Measurements from ENCODE around the gene OSBPL1A. TPM values are rescaled to one million over a fixed set of nuclear protein-coding genes. Genes with fewer than 3 reads are reported as not detected.

The OSBPL1A gene
- total and polyA plus RNA-seq, 4 donors = 12.6 to 38.8 (median 26.0) TPM

DNA sequence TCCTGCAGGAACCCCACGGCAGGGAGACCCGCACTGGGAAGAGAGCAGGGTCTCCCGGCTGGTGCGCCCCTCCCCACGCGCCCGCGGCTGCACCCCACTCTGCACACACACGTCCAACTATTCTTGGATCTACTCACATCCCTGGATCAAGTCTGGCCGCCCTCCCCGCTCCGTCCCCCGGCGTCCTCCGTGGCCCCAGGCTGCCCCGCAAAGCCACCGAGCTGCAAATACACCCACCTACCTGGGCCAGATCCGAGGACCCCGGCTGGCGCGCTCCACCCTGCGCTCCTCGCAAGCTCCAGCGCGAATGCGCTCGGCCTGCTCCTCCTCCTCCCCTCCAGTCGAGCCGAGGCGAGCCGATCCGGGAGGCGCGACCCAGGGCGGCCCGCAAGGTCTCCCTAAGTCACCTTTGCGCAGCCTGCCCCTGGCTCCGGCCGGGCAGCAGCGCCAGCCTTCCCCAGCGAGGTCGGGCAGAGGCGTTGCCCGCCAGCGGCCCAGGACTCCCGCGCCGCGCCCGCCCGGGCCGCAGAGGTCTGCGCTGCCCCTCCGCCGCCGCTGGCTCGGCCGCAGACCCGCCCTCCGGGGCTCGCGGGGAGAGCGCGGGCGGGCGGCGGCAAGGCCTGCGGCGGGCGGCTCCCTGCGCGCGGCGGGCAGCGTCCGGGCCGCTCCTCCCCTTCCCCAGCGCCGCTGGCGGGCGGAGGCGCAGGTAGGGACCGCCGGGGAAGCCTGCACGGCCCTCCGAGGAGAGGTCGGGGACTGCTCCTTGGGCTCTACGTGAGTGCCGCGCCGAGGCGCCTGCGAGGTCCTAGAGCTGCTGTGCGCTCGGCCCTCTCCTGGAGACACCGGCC lies 126.0 kb downstream of the OSBPL1A start:
- TF ChIP-seq, protein P1, sequence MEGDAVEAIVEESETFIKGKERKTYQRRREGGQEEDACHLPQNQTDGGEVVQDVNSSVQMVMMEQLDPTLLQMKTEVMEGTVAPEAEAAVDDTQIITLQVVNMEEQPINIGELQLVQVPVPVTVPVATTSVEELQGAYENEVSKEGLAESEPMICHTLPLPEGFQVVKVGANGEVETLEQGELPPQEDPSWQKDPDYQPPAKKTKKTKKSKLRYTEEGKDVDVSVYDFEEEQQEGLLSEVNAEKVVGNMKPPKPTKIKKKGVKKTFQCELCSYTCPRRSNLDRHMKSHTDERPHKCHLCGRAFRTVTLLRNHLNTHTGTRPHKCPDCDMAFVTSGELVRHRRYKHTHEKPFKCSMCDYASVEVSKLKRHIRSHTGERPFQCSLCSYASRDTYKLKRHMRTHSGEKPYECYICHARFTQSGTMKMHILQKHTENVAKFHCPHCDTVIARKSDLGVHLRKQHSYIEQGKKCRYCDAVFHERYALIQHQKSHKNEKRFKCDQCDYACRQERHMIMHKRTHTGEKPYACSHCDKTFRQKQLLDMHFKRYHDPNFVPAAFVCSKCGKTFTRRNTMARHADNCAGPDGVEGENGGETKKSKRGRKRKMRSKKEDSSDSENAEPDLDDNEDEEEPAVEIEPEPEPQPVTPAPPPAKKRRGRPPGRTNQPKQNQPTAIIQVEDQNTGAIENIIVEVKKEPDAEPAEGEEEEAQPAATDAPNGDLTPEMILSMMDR (IDR thresholded peaks at IDR 0.05; ENCODE audit: control extremely low read depth, extremely low read depth) = no peak
- peaks cover 0 to 4% (median 0%) of the 10 kb centered on the region in 4 donors for H3K36me3 ChIP-seq (ENCODE audit: control insufficient read depth in 4 of 4, insufficient read depth in 4 of 4, low read length in 4 of 4)
- H3K27me3 ChIP-seq (ENCODE audit: control insufficient read depth in 3 of 3, insufficient read depth in 3 of 3, low read length in 2 of 3) = no peaks in the 10 kb centered on the region
- peaks cover 0 to 23% (median 3%) of the 10 kb centered on the region in 5 donors for H3K4me1 ChIP-seq (ENCODE audit: control insufficient read depth in 5 of 5, insufficient read depth in 5 of 5, low read length in 5 of 5)
- ATAC-seq (ENCODE audit: insufficient read depth, low FRiP score) (peak; percentile 81), DNase-seq (peak; percentile 84 to 87 (median 86))
- H3K9ac ChIP-seq (ENCODE audit: insufficient read depth in 1 of 2, low read length in 2 of 2) = peak overlapping the region; percentile 56 to 96
- 1 to 2% methylated on average over 68 to 96 of the region's 96 CpGs for WGBS, 2 donors
- peak overlapping the region; percentile 54 for H3K4me3 ChIP-seq
- H3K9me3 ChIP-seq (ENCODE audit: control insufficient read depth in 4 of 4, insufficient read depth in 3 of 4, low read length in 3 of 4) = no peaks in the 10 kb centered on the region
- peak overlapping the region; percentile 90 to 97 for H3K27ac ChIP-seq (ENCODE audit: low read depth in 1 of 2, low read length in 1 of 2)

DNA sequence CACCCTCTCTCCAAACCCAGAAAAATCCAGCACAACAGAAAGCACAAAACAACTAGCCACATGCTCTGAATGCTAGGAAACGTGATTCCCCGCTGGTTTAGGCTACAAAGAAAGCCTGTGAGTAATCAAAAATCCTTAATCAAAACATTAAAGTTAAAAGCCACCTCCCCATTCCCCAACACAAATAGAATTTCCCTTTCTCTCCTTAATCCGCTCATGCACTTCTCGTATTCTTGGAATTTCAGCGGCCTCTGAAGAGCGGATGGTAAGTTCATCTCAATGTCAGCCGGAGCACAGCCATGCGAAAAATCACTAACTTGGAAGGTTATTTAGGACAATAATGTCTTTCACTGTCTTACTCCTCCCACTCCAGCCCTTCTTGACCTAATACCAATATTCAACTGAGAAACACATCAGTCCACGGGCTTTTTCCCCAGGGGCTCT lies 126.7 kb downstream of the OSBPL1A start:
- 36 to 64% methylated on average over 9 of the region's 9 CpGs for WGBS, 2 donors
- Histone ChIP-seq H3K36me3 (ENCODE audit: control insufficient read depth in 4 of 4, insufficient read depth in 4 of 4, low read length in 4 of 4) (peaks cover 0 to 5% (median 0%) of the 10 kb centered on the region in 4 donors), H3K27ac (ENCODE audit: low read depth in 1 of 2, low read length in 1 of 2) (peak overlapping the region; percentile 90 to 97)

DNA sequence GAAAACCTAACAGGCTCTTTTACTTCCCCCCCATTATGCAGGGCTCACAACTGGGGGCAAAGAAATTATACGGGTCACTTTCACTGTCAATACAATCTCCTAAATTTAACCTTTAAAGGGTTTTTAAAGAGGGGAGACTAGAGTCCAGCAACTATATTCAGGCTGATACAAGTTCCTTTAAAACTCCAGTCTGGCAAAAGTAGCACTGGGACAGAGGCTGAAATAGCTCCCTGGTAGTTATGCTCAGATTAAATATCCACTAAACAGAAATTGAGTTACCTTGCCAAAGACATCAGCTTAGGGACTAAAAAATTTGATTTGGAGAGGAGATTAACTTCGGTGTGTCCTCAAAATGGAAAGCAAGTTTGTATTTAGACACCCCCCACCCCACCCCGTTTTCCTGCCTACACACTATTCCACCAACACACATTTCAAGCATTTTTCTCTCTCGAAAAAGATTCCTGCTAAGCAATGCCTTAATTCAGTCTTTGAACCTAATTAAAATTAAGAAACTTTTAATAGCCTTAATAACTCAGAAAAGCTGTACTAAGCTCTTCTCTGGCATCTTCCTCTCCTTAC lies 127.2 kb downstream of the OSBPL1A start:
- Histone ChIP-seq H3K36me3 (ENCODE audit: control insufficient read depth in 4 of 4, insufficient read depth in 4 of 4, low read length in 4 of 4) (peaks cover 0 to 10% (median 0%) of the 10 kb centered on the region in 4 donors), H3K27me3 (ENCODE audit: control insufficient read depth in 3 of 3, insufficient read depth in 3 of 3, low read length in 2 of 3) (no peaks in the 10 kb centered on the region), H3K4me1 (ENCODE audit: control insufficient read depth in 5 of 5, insufficient read depth in 5 of 5, low read length in 5 of 5) (peaks cover 0 to 23% (median 3%) of the 10 kb centered on the region in 5 donors), H3K9ac (ENCODE audit: insufficient read depth in 1 of 2, low read length in 2 of 2) (peak overlapping the region; percentile 36 to 56), H3K4me3 (no peak overlapping the region), H3K27ac (ENCODE audit: low read depth in 1 of 2, low read length in 1 of 2) (peak overlapping the region; percentile 35 to 97), H3K9me3 (ENCODE audit: control insufficient read depth in 4 of 4, insufficient read depth in 3 of 4, low read length in 3 of 4) (no peaks in the 10 kb centered on the region)
- DNase-seq (peak in 2 of 3 donors; percentile 16 to 24), ATAC-seq (ENCODE audit: insufficient read depth, low FRiP score) (no peak)
- TF ChIP-seq, protein P1 (IDR thresholded peaks at IDR 0.05; ENCODE audit: control extremely low read depth, extremely low read depth) = no peak
- 51 to 79% methylated on average over 4 of the region's 4 CpGs for WGBS, 2 donors

More for the DNA sequence above, 126.7 kb downstream of the OSBPL1A start:
- DNase-seq = peak in 2 of 3 donors; percentile 50 to 64
- H3K4me3 ChIP-seq = peak overlapping the region; percentile 54
- H3K9me3 ChIP-seq (ENCODE audit: control insufficient read depth in 4 of 4, insufficient read depth in 3 of 4, low read length in 3 of 4) = no peaks in the 10 kb centered on the region
- no peaks in the 10 kb centered on the region for H3K27me3 ChIP-seq (ENCODE audit: control insufficient read depth in 3 of 3, insufficient read depth in 3 of 3, low read length in 2 of 3)
- peak overlapping the region; percentile 36 to 56 for H3K9ac ChIP-seq (ENCODE audit: insufficient read depth in 1 of 2, low read length in 2 of 2)
- TF ChIP-seq, protein P1 (IDR thresholded peaks at IDR 0.05; ENCODE audit: control extremely low read depth, extremely low read depth) = no peak
- peak; percentile 14 for ATAC-seq (ENCODE audit: insufficient read depth, low FRiP score)
- peaks cover 0 to 23% (median 3%) of the 10 kb centered on the region in 5 donors for H3K4me1 ChIP-seq (ENCODE audit: control insufficient read depth in 5 of 5, insufficient read depth in 5 of 5, low read length in 5 of 5)

Measured in lung (tissue), 12 donors.